ENCODE measurements around the gene MCRIP2. TPM values are rescaled to one million over a fixed set of nuclear protein-coding genes. Genes with fewer than 3 reads are reported as not detected.

The MCRIP2 gene
- total RNA-seq, 2 donors from 2014 or later = 22.8 to 34.2 TPM

DNA sequence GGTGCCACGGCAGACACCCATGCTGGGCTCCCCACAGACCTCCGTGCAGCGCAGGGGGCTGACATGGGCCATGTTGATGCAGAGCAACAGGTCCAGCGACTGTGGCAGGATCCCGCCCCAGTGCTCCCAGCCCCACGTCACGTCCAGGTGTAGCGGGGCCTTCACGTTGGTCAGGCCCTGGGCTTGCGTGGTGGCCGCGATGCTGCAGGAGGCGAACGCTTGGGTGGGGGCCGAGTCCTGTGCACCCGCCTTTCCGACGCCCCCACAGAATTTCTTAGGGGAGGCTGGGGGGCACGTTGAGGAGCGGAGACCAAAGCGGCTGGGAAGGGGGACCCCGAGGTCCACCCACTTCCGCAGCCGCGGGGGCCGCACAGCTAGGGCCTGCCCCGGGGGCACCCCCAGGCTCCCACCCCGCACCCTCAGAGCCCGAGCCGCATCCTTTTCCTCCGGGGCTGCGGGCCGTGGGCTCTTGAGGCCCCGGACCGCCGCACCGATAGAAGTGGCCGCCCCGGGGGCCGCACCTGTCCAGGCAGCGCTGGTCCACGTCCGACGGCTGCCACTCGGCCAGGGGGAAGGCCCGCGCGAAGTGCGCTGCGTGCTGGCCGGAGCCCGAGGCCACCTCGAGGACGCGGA, 5.9 kb upstream of the MCRIP2 start:
- H3K27me3 ChIP-seq (ENCODE audit: control insufficient read depth, insufficient read depth, low read length, poor library complexity, severe bottlenecking) = no peaks in the 10 kb centered on the region
- H3K4me1 Mint-ChIP-seq = no peaks in the 10 kb centered on the region
- no peak for DNase-seq
- peak overlapping the region; percentile 28 for H3K9ac ChIP-seq (ENCODE audit: extremely low read depth, low read length, poor library complexity, severe bottlenecking)
- no peaks in the 10 kb centered on the region for H3K27me3 Mint-ChIP-seq (ENCODE audit: insufficient read depth)
- WGBS, 2 experiments (ENCODE audit: insufficient coverage in 1 of 2, insufficient read length in 1 of 2) = 11 to 16% methylated on average over 35 to 55 of the region's 55 CpGs
- H3K36me3 Mint-ChIP-seq (ENCODE audit: low read depth) = no peaks in the 10 kb centered on the region
- H3K27ac ChIP-seq (ENCODE audit: low read depth, low read length) = no peak overlapping the region
- H3K36me3 ChIP-seq (ENCODE audit: control insufficient read depth, insufficient read depth, low read length) = no peaks in the 10 kb centered on the region
- H3K4me3 Mint-ChIP-seq = peak overlapping the region; percentile 82
- no peaks in the 10 kb centered on the region for H3K4me1 ChIP-seq (ENCODE audit: control insufficient read depth, insufficient read depth, low read length)
- TF ChIP-seq CTCF (conservative IDR thresholded peaks at IDR 0.05) = no peak
- H3K27ac Mint-ChIP-seq = no peak overlapping the region
- no peaks in the 10 kb centered on the region for H3K9me3 Mint-ChIP-seq
- peak overlapping the region; percentile 84 for H3K4me3 ChIP-seq (ENCODE audit: low read length)
- no peaks in the 10 kb centered on the region for H3K9me3 ChIP-seq (ENCODE audit: control insufficient read depth, low read length)

- Histone ChIP-seq H3K27ac (ENCODE audit: low read depth, low read length) (peak within 1 kb of the TSS; percentile 27), H3K27me3 (ENCODE audit: control insufficient read depth, insufficient read depth, low read length, poor library complexity, severe bottlenecking) (no peaks in the 10 kb centered on the region), H3K36me3 (ENCODE audit: control insufficient read depth, insufficient read depth, low read length) (no peaks in the 10 kb centered on the region), H3K9me3 (ENCODE audit: control insufficient read depth, low read length) (no peaks in the 10 kb centered on the region), H3K4me3 (ENCODE audit: low read length) (peak within 1 kb of the TSS; percentile 84), H3K4me1 (ENCODE audit: control insufficient read depth, insufficient read depth, low read length) (no peaks in the 10 kb centered on the region), H3K9ac (ENCODE audit: extremely low read depth, low read length, poor library complexity, severe bottlenecking) (peak within 1 kb of the TSS; percentile 28)
- DNase-seq = peak; percentile 98
- WGBS, 2 experiments (ENCODE audit: insufficient coverage in 1 of 2, insufficient read length in 1 of 2) = 0% methylated on average over 35 to 91 of the region's 91 CpGs
- TF ChIP-seq CTCF (conservative IDR thresholded peaks at IDR 0.05) = peak; percentile 12
- H3K9me3 Mint-ChIP-seq = no peaks in the 10 kb centered on the region
- no peaks in the 10 kb centered on the region for H3K27me3 Mint-ChIP-seq (ENCODE audit: insufficient read depth)
- peak within 1 kb of the TSS; percentile 82 for H3K4me3 Mint-ChIP-seq
- no peaks in the 10 kb centered on the region for H3K4me1 Mint-ChIP-seq
- no peaks in the 10 kb centered on the region for H3K36me3 Mint-ChIP-seq (ENCODE audit: low read depth)
- H3K27ac Mint-ChIP-seq = peak within 1 kb of the TSS; percentile 96
These were observed 5.2 kb upstream of the MCRIP2 start, which contains the start of gene METTL26 for GRCh38 chr16:636206-637080. TSS of gene METTL26 (minus strand) at chr16:636305. CDS start at chr16:636290, 15 bp downstream.

DNA sequence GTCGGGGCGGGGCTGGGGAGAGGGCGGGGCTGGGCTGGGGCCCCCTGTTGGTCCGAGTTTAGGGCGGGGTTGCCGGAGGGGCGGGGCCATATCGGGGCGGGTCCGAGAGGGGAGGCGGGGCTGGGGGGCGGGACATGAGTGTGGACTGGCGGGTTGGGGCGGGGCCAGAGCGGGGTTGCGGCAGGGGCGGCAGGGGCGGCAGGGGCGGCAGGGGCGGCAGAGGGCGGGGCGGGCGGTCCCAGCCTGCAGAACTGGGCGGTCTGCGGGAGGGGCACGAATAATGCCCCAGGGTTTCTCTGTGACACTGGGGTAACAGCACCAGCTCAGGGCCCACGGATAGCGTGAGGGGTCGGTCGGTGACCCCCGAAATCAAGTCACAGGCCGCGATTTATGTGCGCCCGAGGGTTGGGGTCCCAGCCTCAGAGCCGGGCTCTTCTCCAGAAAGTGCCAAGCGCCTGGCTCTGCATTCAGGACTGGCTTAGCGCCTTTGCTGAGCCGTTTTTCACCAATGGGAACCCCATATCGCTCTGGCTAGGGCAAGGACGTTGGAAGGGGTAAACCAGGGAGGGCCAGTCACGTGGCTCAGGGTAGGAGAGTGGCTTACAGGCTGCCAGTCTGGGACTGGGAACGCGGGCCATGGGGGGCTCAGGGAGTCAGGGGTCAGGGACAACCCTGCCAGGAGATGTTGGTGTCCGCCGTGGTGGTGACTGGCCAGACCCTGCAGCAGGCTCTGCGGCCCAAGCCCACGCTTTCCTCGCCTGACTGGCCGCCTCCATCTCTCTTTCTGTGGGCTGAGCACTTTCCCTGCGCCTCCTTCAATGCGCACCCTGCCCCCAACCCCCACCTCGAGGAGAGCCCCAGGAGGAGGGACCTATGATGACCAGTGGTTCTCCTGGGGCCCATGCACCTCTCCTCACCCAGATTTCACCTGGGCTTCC, 4.3 kb upstream of the MCRIP2 start:
- H3K4me1 Mint-ChIP-seq = no peaks in the 10 kb centered on the region
- H3K27ac Mint-ChIP-seq = peak overlapping the region; percentile 96
- H3K4me3 ChIP-seq (ENCODE audit: low read length) = peak overlapping the region; percentile 84
- H3K27me3 ChIP-seq (ENCODE audit: control insufficient read depth, insufficient read depth, low read length, poor library complexity, severe bottlenecking) = no peaks in the 10 kb centered on the region
- H3K36me3 ChIP-seq (ENCODE audit: control insufficient read depth, insufficient read depth, low read length) = no peaks in the 10 kb centered on the region
- H3K9me3 ChIP-seq (ENCODE audit: control insufficient read depth, low read length) = no peaks in the 10 kb centered on the region
- H3K36me3 Mint-ChIP-seq (ENCODE audit: low read depth) = no peaks in the 10 kb centered on the region
- no peaks in the 10 kb centered on the region for H3K4me1 ChIP-seq (ENCODE audit: control insufficient read depth, insufficient read depth, low read length)
- no peak overlapping the region for H3K9ac ChIP-seq (ENCODE audit: extremely low read depth, low read length, poor library complexity, severe bottlenecking)
- peak; percentile 97 for DNase-seq
- 29 to 53% methylated on average over 20 to 52 of the region's 53 CpGs for WGBS, 2 experiments (ENCODE audit: insufficient coverage in 1 of 2, insufficient read length in 1 of 2)
- TF ChIP-seq CTCF (conservative IDR thresholded peaks at IDR 0.05) = no peak
- no peaks in the 10 kb centered on the region for H3K27me3 Mint-ChIP-seq (ENCODE audit: insufficient read depth)
- H3K4me3 Mint-ChIP-seq = peak overlapping the region; percentile 82
- H3K9me3 Mint-ChIP-seq = no peaks in the 10 kb centered on the region
- peak overlapping the region; percentile 27 for H3K27ac ChIP-seq (ENCODE audit: low read depth, low read length)

Measured in endodermal cell (in vitro differentiated cells).